ENCODE measurements around the gene THAP12. TPM values are rescaled to one million over a fixed set of nuclear protein-coding genes. Genes with fewer than 3 reads are reported as not detected.

Gene THAP12
- total and polyA plus RNA-seq, 2 of the 13 experiments (the other 11 are each of a cell fraction or from before 2014, with no cell fraction given), result 18.8 to 51.3 TPM

- TF ChIP-seq ZNF407 (CRISPR knock-in tag; IDR thresholded peaks at IDR 0.05; ENCODE audit: not compliant biosample characterization) (no peak), ZHX1 (CRISPR knock-in tag; IDR thresholded peaks at IDR 0.05; ENCODE audit: low read depth) (no peak), ZNF746 (CRISPR knock-in tag; IDR thresholded peaks at IDR 0.05) (no peak), ZFP37 (CRISPR knock-in tag; IDR thresholded peaks at IDR 0.05; ENCODE audit: borderline replicate concordance) (no peak), SOX5 (CRISPR knock-in tag; IDR thresholded peaks at IDR 0.05; ENCODE audit: borderline replicate concordance) (no peak), KLF16 (CRISPR knock-in tag; IDR thresholded peaks at IDR 0.05) (no peak; a peak in 1 of 4 replicates), ZNF777 (CRISPR knock-in tag; IDR thresholded peaks at IDR 0.05) (peak; percentile 94), FOXC1 (CRISPR knock-in tag; IDR thresholded peaks at IDR 0.05; ENCODE audit: borderline replicate concordance) (0 out of 2 replicates have a peak, but pooled peaks have one; percentile 3), FOXO4 (CRISPR knock-in tag; conservative IDR thresholded peaks at IDR 0.05) (no peak), KMT2B (CRISPR knock-in tag; IDR thresholded peaks at IDR 0.05) (no peak), NFIB (CRISPR knock-in tag; IDR thresholded peaks at IDR 0.05; ENCODE audit: borderline replicate concordance) (no peak), ZNF569 (CRISPR knock-in tag; IDR thresholded peaks at IDR 0.05; ENCODE audit: borderline replicate concordance) (no peak), ZNF3 (CRISPR knock-in tag; IDR thresholded peaks at IDR 0.05) (no peak), SRSF1 (optimal IDR thresholded peaks at IDR 0.05; ENCODE audit: low read depth, low read length) (no peak), GPBP1L1 (CRISPR knock-in tag; IDR thresholded peaks at IDR 0.05) (no peak)
Measured at GRCh38 chr11:76380159-76380976, 564 bp downstream of the THAP12 start (continued).

Data from HepG2 (cell line).